GM19397 (cell line): ENCODE results near the gene CARM1.
"Not testable (repeated sequence)": the region's sequence is repeated elsewhere in the genome, so short reads cannot be mapped to it uniquely, and the experiment has no call there.

Experiments
- ATAC-seq: cut with Tn5 transposase; IDR thresholded peaks from one replicate; pipeline ENCODE4 v1.9.1; 2021; ENCODE audit warnings: mild to moderate bottlenecking, moderate library complexity; ENCODE audit not compliant: unreplicated experiment

Gene CARM1

DNA sequence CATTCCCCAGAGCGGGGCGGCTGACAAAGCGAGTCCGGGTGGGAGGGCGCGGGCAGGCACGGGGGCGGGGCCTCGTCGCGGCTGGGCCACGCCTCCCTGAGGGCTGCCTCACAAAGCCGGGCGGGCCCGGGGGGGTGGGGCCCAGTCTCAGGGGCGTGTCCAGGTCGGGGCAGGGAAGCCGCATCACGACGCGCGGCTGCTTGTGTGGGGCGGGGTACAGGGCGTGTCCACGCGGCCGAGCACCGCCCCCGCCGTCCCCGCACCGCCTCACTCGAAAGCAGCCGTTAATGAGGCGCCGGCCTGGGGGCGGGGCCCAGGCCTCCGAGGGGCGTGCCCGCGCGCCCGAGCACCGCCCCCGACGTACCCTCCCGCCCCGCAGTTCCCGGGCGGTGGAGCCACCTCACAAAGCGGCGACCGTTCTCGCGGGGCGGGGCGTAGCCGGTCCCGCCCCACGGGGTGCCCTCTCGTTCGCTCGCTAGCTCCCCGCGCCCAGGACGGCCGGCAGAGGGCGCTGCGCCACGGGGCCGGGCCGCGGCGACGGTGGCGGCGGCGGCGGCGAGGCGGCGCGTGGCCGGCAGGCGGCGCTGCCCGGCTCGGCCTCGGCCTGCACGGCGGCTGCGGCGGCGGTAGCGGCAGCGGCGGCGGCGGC is at the start of gene CARM1:
CARM1 (plus strand) TSS at position 599 of the 649 bp plus-strand sequence. CDS start 150 bp downstream, outside the sequence.
- ATAC-seq, result peak; percentile 77

DNA sequence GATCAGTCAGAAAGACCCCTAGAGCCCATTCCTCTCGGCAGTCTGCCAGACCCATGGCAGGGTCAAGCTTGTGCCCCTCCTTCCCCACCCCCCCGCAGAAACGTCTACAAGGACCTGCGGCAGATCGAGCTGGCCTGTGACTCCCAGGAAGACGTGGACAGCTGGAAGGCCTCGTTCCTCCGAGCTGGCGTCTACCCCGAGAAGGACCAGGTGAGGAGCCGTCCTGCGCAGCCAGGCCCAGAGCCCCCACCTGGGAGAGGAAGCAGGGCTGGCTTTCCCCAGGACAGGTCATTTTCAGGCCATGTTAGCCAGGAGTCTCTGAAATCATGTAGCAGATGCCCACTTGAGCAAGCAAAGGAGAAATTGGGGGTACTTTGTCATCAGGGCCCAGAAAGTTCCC is 47.7 kb upstream of the CARM1 start:
- no peak for ATAC-seq

DNA sequence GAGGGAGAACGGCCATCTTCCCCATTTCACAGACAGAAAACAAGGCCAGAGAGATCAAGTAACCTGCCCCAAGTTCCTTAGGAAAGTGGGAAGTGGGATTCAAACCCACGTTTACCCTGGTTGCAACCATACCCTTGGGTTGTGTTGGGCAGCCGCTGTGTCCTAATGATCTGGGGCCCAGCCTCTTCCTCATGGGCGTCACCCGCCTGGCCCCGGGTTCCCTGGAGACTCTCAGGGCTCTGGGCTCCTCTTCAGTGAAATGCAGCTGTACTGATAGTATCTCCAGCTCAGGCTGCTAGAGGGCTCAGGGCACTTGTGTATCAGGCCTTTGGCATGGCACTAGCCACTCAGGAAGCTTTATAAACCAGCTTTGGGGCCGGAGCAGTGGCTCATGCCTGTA is 45.1 kb upstream of the CARM1 start:
- no peak for ATAC-seq

- ATAC-seq, result no peak
Observed at GRCh38 chr19:10826846-10827245, 44.5 kb upstream of the CARM1 start.

DNA sequence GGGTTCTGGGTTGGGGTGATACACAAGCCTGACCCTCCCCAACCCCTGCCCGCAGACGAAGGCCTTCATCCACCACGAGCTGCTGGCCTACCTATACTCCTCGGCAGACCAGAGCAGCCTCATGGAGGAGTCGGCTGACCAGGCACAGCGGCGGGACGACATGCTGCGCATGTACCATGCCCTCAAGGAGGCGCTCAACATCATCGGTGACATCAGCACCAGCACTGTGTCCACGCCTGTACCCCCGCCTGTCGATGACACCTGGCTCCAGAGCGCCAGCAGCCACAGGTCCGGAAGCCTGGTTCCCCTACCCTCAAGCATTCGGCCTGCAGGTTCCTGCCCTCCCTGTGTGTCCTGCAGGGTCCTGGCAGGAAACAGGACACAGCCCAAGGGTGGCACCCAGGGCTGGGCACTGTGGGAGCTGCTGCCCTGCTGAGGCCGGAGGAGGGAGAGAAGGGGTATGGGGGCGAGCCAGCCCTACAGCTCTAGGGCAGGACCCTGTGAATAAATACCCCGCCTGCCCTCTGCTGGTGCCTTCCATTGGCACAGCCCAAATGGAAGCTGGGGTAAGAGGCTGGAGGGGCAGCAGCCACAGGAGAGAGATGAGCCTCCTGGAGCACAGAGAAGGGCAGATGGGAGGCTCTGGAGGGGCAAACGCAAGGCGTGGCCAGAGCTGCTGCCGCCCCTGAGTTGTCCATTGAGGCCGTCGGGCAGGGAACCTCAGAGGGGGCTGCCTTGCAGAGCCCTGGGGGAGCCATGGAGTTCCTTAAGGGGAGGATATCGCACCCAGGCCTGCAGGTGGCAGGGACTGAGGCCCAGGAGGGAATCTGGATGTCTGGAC is 42.2 kb upstream of the CARM1 start:
- ATAC-seq, result no peak

GRCh38 chr19:10829967-10830366 is 41.4 kb upstream of the CARM1 start:
- ATAC-seq, result no peak

- ATAC-seq, result no peak
Observed at GRCh38 chr19:10830370-10830769, 41.0 kb upstream of the CARM1 start.

GRCh38 chr19:10830931-10831779 is 40.2 kb upstream of the CARM1 start:
- no peak for ATAC-seq

DNA sequence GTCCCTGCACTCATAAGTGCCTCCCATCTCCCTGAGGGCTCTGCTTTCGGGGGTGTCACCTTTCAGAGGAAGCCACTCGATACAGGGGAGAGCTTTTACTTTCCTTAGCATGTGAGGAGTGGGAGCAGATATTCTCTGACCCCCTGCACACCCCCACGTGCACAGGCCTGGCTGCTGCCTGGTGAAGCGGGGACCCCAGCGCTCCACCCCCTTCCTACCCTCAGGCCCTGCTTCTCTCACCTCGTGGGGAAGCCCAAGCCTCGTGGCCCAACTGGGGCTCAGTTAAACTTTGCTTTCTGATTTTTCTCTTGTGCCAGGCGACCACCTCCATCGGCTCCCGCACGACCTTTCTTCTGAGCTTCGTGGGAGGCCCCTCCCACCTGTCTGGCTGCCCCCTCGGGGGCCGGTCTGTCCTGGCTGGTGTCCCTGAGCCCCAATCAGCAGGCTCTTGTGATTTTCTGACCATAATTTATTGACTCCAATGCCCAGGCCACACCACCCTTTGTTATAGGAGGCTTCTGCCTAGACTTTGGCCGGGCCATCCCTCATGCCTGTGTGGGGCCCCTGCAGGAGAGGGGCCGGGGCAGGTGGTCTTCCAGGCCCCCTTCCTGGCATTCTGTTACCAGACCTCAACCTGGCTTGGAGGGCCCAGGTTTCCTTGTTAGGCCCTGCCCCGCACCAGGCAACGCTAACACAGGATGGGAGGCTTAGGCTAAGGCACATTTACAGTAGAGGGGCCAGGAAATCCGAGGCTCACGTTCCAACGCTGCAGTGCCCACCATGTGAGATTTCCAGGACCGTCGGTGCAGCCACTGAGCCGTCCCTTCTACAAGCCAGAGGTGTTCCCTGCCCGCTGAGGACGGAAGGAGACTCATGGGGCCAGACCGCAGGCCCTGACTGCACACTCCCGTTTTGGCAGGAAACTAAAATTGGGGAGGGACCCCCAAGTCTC is 39.1 kb upstream of the CARM1 start:
- no peak for ATAC-seq

DNA sequence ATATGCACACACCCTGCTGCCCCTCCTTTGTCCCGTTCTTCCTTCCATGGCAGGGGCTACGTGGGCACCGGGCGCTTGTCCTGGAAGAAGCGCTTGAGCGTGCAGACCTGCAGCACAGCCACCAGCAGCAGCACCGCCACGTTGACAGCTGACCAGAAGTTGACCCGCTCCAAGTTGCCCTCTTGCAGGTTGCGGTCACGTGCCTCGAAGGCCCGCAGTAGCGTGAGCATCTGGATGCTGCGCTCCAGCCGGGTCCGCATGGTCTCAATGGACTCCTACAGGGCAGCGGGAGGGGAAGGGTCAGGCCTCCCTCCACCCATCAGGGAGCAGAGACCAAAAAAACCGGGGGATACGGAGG is 38.4 kb upstream of the CARM1 start:
- no peak for ATAC-seq

DNA sequence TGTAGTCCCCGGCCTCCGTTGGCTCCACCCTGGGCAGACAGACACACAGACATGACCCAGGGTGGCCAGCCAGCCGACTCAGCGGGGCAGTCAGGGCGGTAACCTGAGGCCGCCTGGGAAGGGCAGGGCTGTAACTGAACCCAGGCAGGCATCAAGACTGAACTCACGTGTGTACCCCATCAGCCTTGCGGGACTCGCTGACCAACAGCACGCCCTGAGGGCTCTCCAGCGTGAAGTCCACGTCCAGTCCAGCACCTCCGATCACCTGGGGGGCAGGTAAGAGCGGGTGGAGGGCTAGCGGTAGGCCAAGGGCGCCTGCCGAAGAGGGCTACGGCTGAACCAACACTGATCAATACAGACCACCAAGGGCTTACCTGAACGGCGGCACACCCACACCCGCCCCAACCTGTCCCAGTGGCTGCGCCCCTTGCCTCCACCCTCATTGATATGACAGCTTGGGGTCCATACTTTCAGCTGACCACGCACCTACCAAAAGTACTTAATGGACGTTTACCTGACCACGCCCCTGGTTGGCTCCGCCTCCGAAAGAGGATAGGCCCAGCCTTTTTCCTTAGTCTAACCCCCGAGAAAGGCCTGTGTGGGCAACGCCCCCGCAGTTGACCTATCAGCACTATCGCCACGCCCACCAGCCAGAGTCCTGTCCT is 36.1 kb upstream of the CARM1 start:
- no peak for ATAC-seq

- ATAC-seq, result peak; percentile 69
Observed at GRCh38 chr19:10835754-10836478, 35.4 kb upstream of the CARM1 start, which contains the start of gene TMED1. TMED1 (minus strand) TSS chr19:10836212; CDS start chr19:10836191, 21 bp downstream.

DNA sequence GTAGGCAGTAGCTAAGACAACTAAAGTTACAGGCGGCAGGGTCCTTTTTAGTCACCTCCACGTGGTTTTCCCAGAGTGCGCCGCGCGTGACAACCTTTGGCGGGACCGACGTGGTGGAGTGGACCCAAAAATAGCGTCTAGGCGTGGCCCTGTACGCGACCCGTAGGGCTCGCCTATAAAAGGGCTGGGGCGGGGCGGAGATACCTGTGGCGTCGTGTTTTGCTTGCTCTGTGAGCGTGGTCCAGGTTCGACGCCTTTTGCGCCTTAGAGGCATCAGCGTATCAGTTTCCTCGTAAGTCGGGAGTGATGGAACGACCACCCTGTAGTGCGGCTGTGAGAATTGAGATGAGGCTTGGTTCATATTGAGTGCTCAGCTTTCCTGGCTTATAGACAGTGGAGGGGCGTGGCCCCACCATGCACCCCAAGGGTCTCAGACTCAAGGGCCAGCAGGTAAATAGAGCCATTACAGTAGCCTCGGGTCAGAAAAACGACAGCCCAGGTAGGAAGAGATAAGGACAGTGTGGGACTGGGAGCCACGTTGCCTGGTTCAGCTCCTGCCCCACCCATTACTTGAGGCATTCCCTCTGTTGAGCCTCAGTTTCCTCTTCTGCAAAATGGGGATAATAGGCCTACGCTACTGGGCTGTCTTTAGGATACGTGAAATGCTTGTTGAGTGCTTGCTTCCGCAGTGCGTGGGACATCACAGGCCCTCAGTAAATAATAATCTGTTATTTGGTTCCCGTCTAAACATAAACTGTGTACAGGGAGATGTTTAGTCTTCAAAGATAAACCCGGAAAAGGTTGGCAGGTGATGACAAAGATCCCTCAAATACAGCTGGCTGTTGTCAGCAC is 34.6 kb upstream of the CARM1 start:
- peak; percentile 22 for ATAC-seq

- not testable (repeated sequence) for ATAC-seq
Observed at GRCh38 chr19:10837649-10838048, 33.7 kb upstream of the CARM1 start.

GRCh38 chr19:10838377-10838776 is 33.0 kb upstream of the CARM1 start:
- ATAC-seq, result no peak

- no peak for ATAC-seq
Observed at GRCh38 chr19:10839114-10840050, 32.0 kb upstream of the CARM1 start.

- no peak for ATAC-seq
Observed at GRCh38 chr19:10842788-10843187, 28.6 kb upstream of the CARM1 start.
